HG03095 (cell line): ENCODE results near the gene SHROOM3.
"Not testable (repeated sequence)": the region's sequence is repeated elsewhere in the genome, so short reads cannot be mapped to it uniquely, and the experiment has no call there.

Experiments used
- ATAC-seq: cut with Tn5 transposase; IDR thresholded peaks from one replicate; pipeline ENCODE4 v1.9.1; 2021; ENCODE audit warnings: moderate library complexity; ENCODE audit not compliant: unreplicated experiment

Gene SHROOM3

DNA sequence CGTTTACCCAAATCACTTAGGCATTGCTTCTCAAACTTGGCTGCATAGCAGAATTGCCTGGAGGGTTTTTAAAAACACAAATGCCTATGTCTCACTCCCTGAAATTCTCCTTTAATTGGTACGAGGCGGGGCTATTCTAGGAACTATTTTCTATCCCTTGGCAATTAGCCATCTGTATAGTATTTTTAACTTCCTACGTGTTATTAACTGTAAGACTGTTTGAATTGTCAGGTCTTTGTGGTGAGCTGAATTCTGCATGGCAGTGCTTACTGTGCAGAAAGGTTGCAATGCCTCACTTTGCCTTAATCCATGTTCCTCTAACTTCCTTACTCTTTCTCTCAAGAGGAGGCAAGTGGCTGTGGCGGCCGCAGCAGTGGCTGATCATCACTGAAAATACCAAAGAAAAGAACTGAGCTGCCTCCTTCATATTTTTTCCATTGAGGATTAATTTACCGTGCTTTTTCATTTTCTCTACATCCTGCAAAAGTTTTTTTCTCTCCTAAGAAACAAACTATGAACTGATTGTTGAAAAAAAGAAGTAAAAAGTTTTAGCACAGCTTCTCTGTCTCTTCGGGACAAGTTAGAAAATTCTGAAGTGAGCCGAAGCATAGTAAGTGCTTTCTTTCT, at the start of gene SHROOM3:
Gene SHROOM3 (plus strand): TSS at position 329 of the 627 bp plus-strand sequence. CDS start 824 bp downstream, outside the sequence.
- ATAC-seq, result no peak

- no peak for ATAC-seq
Measured at GRCh38 chr4:76385974-76386373, 49.1 kb upstream of the SHROOM3 start.

- no peak for ATAC-seq
Measured at GRCh38 chr4:76386566-76387305, 48.3 kb upstream of the SHROOM3 start.

DNA sequence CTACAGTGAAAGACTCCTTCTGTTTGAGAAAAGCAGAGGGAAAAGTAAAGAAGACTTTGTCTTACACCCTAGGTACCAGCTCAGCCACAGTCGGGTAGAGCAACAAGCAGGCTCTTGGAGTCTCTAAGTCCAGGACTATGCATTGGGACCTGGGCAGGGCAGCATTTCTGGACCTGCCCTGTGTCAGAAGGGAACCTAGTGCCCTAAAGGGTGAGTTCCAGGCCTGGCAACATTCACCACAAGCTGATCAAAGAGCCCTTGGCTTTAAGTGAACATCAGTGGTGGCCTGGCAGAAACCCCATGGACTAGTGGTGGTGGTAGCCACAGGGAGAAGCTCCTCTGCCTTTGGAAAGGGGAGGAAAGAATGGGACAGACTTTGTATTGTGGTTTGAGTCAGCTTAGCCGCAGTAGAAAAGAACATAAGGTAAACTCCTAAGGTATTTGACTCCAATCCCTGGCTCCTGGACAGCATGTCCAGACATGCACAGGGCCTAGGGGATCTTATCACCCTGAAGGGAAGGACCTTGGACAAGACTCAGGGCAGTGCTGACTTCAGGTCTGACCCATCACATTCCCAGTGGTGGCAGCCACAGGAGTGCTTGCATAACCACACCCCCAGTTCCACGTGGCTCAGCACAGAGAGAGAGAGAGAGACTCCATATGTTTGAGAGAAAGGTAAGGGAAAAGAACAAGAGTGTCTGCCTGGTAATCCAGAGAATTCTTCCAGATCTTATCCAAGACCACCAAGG, 46.7 kb upstream of the SHROOM3 start:
- ATAC-seq, result no peak

GRCh38 chr4:76401654-76402053, 33.4 kb upstream of the SHROOM3 start:
- no peak for ATAC-seq

DNA sequence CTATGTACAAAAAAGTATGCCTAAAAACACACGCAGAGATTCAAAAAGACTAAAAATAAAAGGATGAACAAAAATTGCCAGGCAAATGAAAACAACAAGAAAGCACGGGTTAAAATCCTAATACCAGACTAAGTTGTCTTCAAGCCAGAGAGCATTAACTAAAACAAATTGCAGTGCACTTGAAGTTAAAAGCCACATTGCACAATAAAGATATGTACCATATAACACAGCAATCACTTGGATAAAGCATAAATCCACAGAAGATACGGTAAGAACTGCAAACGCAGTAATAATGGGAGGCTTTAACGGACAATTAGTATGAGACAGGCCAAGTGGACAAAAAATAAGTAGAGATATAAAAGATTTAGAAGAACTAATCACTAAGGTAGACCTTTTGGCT, 28.9 kb upstream of the SHROOM3 start:
- no peak for ATAC-seq

- ATAC-seq, result no peak
Measured at GRCh38 chr4:76407440-76408119, 27.4 kb upstream of the SHROOM3 start.

DNA sequence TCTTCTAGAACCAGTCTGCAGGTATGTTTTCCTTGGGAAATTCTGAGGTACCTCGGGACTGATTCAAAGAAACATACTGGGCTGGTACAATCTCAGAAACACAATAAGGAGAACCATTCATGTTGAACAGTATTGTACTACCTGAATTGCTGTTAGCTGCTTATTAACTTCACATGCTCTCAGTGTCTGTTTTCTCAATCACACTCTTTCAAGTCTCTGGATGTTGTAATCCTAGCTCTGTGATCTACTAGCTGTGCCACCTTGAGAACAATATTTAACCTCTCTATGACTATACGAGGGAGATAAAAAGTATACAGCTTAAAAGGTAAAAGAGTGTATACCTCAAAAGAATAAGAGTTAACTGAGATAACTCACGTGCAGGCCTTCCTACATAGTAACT, 24.4 kb upstream of the SHROOM3 start:
- no peak for ATAC-seq

- no peak for ATAC-seq
Measured at GRCh38 chr4:76420188-76420761, 14.8 kb upstream of the SHROOM3 start.

GRCh38 chr4:76420762-76421581, 14.1 kb upstream of the SHROOM3 start, which contains the start of gene CCDC158:
CCDC158 (minus strand) TSS chr4:76421141; CDS start chr4:76403207, 17,934 bp downstream.
- ATAC-seq, result no peak

- not testable (repeated sequence) for ATAC-seq
Measured at GRCh38 chr4:76423159-76423558, 11.9 kb upstream of the SHROOM3 start.

DNA sequence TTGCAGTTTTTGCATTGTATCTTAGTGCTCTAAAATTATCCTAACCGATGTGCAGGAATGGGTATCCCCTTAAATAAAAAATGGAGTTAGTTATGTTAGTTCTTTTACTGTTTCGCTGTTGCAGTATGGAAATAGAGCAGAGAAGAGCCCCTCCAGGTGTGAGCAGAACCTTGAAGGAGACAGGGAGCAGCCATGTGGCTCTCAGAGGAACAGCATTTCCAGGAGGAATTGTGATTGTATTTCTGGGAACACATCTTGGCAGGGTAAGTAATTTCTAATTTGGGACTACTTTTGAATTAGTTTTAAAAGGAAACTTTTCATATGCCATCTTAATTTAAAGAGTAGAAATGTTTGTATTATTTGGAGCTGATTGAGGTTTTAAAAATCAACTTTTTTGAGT, 8.8 kb upstream of the SHROOM3 start:
- no peak for ATAC-seq

DNA sequence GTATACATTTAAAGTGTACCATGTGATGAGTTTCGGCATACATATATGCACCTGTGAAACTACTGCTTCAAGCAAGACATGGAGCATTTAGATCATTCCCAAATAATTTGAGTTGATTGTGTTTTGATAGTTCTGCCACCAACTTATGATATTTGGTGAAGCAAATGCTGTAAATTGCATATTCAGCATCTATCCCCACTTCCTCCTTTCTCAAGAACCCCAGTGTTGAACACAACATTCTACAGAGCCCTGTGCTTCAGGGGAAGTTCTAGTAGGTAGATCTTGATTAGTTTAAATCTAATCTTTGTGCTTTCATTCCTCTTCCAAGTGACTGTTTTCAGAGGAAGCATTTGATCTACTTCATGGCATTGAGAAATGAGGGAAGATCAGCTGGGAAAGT, 5.4 kb upstream of the SHROOM3 start:
- no peak for ATAC-seq

- ATAC-seq, result no peak
Measured at GRCh38 chr4:76430519-76431388, 4.3 kb upstream of the SHROOM3 start.

GRCh38 chr4:76435528-76436319, 695 bp downstream of the SHROOM3 start:
- ATAC-seq, result no peak

- ATAC-seq, result no peak
Measured at GRCh38 chr4:76439491-76439890, 4.5 kb downstream of the SHROOM3 start.

DNA sequence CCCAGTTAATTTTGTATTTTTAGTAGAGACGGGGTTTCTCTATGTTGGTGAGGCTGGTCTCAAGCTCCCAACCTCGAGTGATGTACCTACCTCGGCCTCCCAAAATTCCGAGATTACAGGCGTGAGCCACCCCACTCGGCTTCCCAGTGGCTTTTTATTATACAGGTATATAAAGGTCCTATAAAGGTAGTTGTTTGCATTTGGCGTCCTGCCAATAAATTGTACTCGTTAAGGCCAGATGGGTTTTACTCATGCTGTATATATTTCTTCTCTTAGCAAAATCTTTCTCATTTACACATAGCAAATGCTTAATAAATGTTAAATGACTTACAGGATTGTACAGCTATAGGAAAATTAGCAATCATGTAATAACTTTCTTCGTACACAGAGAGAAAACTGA, 6.9 kb downstream of the SHROOM3 start:
- ATAC-seq, result no peak

- no peak for ATAC-seq
Measured at GRCh38 chr4:76442807-76443206, 7.8 kb downstream of the SHROOM3 start.
